NB4 (cell line): Measurements from ENCODE around the gene TBC1D22A.

Experiments used
- POLR2A ChIP-seq: IDR thresholded peaks from 2 replicates; pipeline ENCODE4 v1.6.1; 2011; ENCODE audit warnings: mild to moderate bottlenecking; ENCODE audit not compliant: insufficient read length; ENCODE audit errors: extremely low read depth
- TF ChIP-seq, protein P1 (sequence below): IDR thresholded peaks from 2 replicates; pipeline ENCODE4 v1.6.1; 2011; ENCODE audit warnings: low read depth, low read length
- TF ChIP-seq, protein P2 (sequence below): IDR thresholded peaks from one replicate; pipeline ENCODE4 v1.5.1; 2012; ENCODE audit warnings: low read depth, low read length

DNA sequence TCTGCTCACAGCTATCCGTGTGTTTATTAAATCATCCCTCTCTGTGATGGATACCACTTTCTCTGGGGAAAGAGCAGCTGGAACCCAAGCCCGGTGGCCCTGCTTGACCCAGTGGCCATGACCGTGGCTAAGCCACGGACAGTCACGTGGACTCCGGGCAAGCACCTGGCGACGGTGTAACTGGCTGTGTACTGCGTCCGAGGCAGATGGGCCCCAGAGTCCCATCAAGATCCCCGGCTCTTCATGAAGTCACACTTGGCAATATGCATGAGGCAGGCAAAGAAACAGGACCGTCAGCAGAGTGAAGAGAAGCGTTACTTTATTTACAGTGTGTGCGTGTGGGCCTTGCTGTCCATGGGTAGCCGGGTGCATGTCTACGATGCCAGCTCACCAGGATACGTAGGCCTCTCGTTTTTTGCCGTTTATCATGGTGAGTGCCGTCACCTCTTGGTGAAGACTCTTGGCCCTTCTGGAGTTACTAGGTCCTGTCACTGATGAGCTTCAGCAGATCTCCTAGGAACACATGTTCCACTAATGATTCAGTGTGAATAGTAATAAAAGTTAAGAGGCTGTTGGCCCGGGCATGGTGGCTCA lies 366.3 kb downstream of the TBC1D22A start:
- TF ChIP-seq, protein P1, sequence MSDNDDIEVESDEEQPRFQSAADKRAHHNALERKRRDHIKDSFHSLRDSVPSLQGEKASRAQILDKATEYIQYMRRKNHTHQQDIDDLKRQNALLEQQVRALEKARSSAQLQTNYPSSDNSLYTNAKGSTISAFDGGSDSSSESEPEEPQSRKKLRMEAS = no peak
- no peak for TF ChIP-seq POLR2A
- TF ChIP-seq, protein P2, sequence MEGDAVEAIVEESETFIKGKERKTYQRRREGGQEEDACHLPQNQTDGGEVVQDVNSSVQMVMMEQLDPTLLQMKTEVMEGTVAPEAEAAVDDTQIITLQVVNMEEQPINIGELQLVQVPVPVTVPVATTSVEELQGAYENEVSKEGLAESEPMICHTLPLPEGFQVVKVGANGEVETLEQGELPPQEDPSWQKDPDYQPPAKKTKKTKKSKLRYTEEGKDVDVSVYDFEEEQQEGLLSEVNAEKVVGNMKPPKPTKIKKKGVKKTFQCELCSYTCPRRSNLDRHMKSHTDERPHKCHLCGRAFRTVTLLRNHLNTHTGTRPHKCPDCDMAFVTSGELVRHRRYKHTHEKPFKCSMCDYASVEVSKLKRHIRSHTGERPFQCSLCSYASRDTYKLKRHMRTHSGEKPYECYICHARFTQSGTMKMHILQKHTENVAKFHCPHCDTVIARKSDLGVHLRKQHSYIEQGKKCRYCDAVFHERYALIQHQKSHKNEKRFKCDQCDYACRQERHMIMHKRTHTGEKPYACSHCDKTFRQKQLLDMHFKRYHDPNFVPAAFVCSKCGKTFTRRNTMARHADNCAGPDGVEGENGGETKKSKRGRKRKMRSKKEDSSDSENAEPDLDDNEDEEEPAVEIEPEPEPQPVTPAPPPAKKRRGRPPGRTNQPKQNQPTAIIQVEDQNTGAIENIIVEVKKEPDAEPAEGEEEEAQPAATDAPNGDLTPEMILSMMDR = no peak
